Measurements from ENCODE around the gene FMNL2.
A peak's percentile ranks its signal among the peaks of the same experiment; 100 is the strongest.

FMNL2 gene

GRCh38 chr2:152420363-152420762, 85.4 kb downstream of the FMNL2 start:
- Histone ChIP-seq H3K4me3 (ENCODE audit: low read length) (no peak overlapping the region), H3K4me1 (ENCODE audit: control insufficient read depth, insufficient read depth, low read length) (peaks cover 38% of the 10 kb centered on the region), H3K9me3 (replicated peaks; ENCODE audit: low read length) (no peaks in the 10 kb centered on the region), H3K9ac (ENCODE audit: low read depth, low read length) (no peak overlapping the region), H3K4me2 (ENCODE audit: low read length) (no peak overlapping the region), H3K27me3 (ENCODE audit: control insufficient read depth, insufficient read depth, low read length) (no peaks in the 10 kb centered on the region), H3K36me3 (ENCODE audit: insufficient read depth, low read length) (no peaks in the 10 kb centered on the region)

- Histone ChIP-seq H3K36me3 (ENCODE audit: insufficient read depth, low read length) (no peaks in the 10 kb centered on the region), H3K4me1 (ENCODE audit: control insufficient read depth, insufficient read depth, low read length) (peaks cover 32% of the 10 kb centered on the region), H3K4me3 (ENCODE audit: low read length) (no peak overlapping the region), H3K9ac (ENCODE audit: low read depth, low read length) (no peak overlapping the region), H3K9me3 (replicated peaks; ENCODE audit: low read length) (no peaks in the 10 kb centered on the region), H3K27me3 (ENCODE audit: control insufficient read depth, insufficient read depth, low read length) (no peaks in the 10 kb centered on the region), H3K4me2 (ENCODE audit: low read length) (peak overlapping the region; percentile 25)
Observed at GRCh38 chr2:152420936-152421335, 86.0 kb downstream of the FMNL2 start.

GRCh38 chr2:152421521-152422370, 86.8 kb downstream of the FMNL2 start:
- peak overlapping the region; percentile 51 for H3K9ac ChIP-seq (ENCODE audit: low read depth, low read length)
- no peaks in the 10 kb centered on the region for H3K36me3 ChIP-seq (ENCODE audit: insufficient read depth, low read length)

GRCh38 chr2:152423684-152424083, 88.7 kb downstream of the FMNL2 start:
- no peak overlapping the region for H3K4me2 ChIP-seq (ENCODE audit: low read length)
- no peaks in the 10 kb centered on the region for H3K9me3 ChIP-seq (replicated peaks; ENCODE audit: low read length)
- no peak overlapping the region for H3K4me3 ChIP-seq (ENCODE audit: low read length)
- no peaks in the 10 kb centered on the region for H3K36me3 ChIP-seq (ENCODE audit: insufficient read depth, low read length)
- no peak overlapping the region for H3K9ac ChIP-seq (ENCODE audit: low read depth, low read length)
- peaks cover 24% of the 10 kb centered on the region for H3K4me1 ChIP-seq (ENCODE audit: control insufficient read depth, insufficient read depth, low read length)
- H3K27me3 ChIP-seq (ENCODE audit: control insufficient read depth, insufficient read depth, low read length): no peaks in the 10 kb centered on the region

More at GRCh38 chr2:152421521-152422370, 86.8 kb downstream of the FMNL2 start:
- no peak overlapping the region for H3K4me3 ChIP-seq (ENCODE audit: low read length)
- H3K27me3 ChIP-seq (ENCODE audit: control insufficient read depth, insufficient read depth, low read length): no peaks in the 10 kb centered on the region
- peaks cover 28% of the 10 kb centered on the region for H3K4me1 ChIP-seq (ENCODE audit: control insufficient read depth, insufficient read depth, low read length)
- no peaks in the 10 kb centered on the region for H3K9me3 ChIP-seq (replicated peaks; ENCODE audit: low read length)
- H3K4me2 ChIP-seq (ENCODE audit: low read length): peak overlapping the region; percentile 36

GRCh38 chr2:152425765-152426727, 91.1 kb downstream of the FMNL2 start:
- no peak overlapping the region for H3K9ac ChIP-seq (ENCODE audit: low read depth, low read length)
- H3K4me1 ChIP-seq (ENCODE audit: control insufficient read depth, insufficient read depth, low read length): peaks cover 14% of the 10 kb centered on the region
- no peak overlapping the region for H3K4me2 ChIP-seq (ENCODE audit: low read length)
- no peak overlapping the region for H3K4me3 ChIP-seq (ENCODE audit: low read length)
- no peaks in the 10 kb centered on the region for H3K9me3 ChIP-seq (replicated peaks; ENCODE audit: low read length)
- H3K36me3 ChIP-seq (ENCODE audit: insufficient read depth, low read length): no peaks in the 10 kb centered on the region
- no peaks in the 10 kb centered on the region for H3K27me3 ChIP-seq (ENCODE audit: control insufficient read depth, insufficient read depth, low read length)

- Histone ChIP-seq H3K9me3 (replicated peaks; ENCODE audit: low read length) (no peaks in the 10 kb centered on the region), H3K4me3 (ENCODE audit: low read length) (no peak overlapping the region), H3K27me3 (ENCODE audit: control insufficient read depth, insufficient read depth, low read length) (no peaks in the 10 kb centered on the region), H3K4me1 (ENCODE audit: control insufficient read depth, insufficient read depth, low read length) (peaks cover 13% of the 10 kb centered on the region), H3K4me2 (ENCODE audit: low read length) (no peak overlapping the region), H3K36me3 (ENCODE audit: insufficient read depth, low read length) (no peaks in the 10 kb centered on the region), H3K9ac (ENCODE audit: low read depth, low read length) (no peak overlapping the region)
Observed at GRCh38 chr2:152426801-152427200, 91.8 kb downstream of the FMNL2 start.

- Histone ChIP-seq H3K27me3 (ENCODE audit: control insufficient read depth, insufficient read depth, low read length) (no peaks in the 10 kb centered on the region), H3K9ac (ENCODE audit: low read depth, low read length) (no peak overlapping the region), H3K4me2 (ENCODE audit: low read length) (no peak overlapping the region), H3K9me3 (replicated peaks; ENCODE audit: low read length) (no peaks in the 10 kb centered on the region), H3K4me3 (ENCODE audit: low read length) (no peak overlapping the region), H3K4me1 (ENCODE audit: control insufficient read depth, insufficient read depth, low read length) (peaks cover 15% of the 10 kb centered on the region), H3K36me3 (ENCODE audit: insufficient read depth, low read length) (no peaks in the 10 kb centered on the region)
Observed at GRCh38 chr2:152427902-152428301, 92.9 kb downstream of the FMNL2 start.

- Histone ChIP-seq H3K9ac (ENCODE audit: low read depth, low read length) (no peak overlapping the region), H3K4me3 (ENCODE audit: low read length) (no peak overlapping the region), H3K36me3 (ENCODE audit: insufficient read depth, low read length) (no peaks in the 10 kb centered on the region), H3K4me1 (ENCODE audit: control insufficient read depth, insufficient read depth, low read length) (peaks cover 15% of the 10 kb centered on the region), H3K27me3 (ENCODE audit: control insufficient read depth, insufficient read depth, low read length) (no peaks in the 10 kb centered on the region), H3K9me3 (replicated peaks; ENCODE audit: low read length) (no peaks in the 10 kb centered on the region), H3K4me2 (ENCODE audit: low read length) (no peak overlapping the region)
Observed at GRCh38 chr2:152428800-152429582, 94.0 kb downstream of the FMNL2 start.

- H3K4me1 ChIP-seq (ENCODE audit: control insufficient read depth, insufficient read depth, low read length): peaks cover 15% of the 10 kb centered on the region
- H3K36me3 ChIP-seq (ENCODE audit: insufficient read depth, low read length): no peaks in the 10 kb centered on the region
- no peaks in the 10 kb centered on the region for H3K9me3 ChIP-seq (replicated peaks; ENCODE audit: low read length)
- no peak overlapping the region for H3K4me3 ChIP-seq (ENCODE audit: low read length)
- H3K9ac ChIP-seq (ENCODE audit: low read depth, low read length): no peak overlapping the region
- H3K4me2 ChIP-seq (ENCODE audit: low read length): no peak overlapping the region
- H3K27me3 ChIP-seq (ENCODE audit: control insufficient read depth, insufficient read depth, low read length): no peaks in the 10 kb centered on the region
Observed at GRCh38 chr2:152430876-152431275, 95.9 kb downstream of the FMNL2 start.

- no peak overlapping the region for H3K9ac ChIP-seq (ENCODE audit: low read depth, low read length)
- H3K27me3 ChIP-seq (ENCODE audit: control insufficient read depth, insufficient read depth, low read length): no peaks in the 10 kb centered on the region
- H3K36me3 ChIP-seq (ENCODE audit: insufficient read depth, low read length): no peaks in the 10 kb centered on the region
- peaks cover 15% of the 10 kb centered on the region for H3K4me1 ChIP-seq (ENCODE audit: control insufficient read depth, insufficient read depth, low read length)
- no peak overlapping the region for H3K4me3 ChIP-seq (ENCODE audit: low read length)
- no peak overlapping the region for H3K4me2 ChIP-seq (ENCODE audit: low read length)
- H3K9me3 ChIP-seq (replicated peaks; ENCODE audit: low read length): no peaks in the 10 kb centered on the region
Observed at GRCh38 chr2:152431370-152432098, 96.6 kb downstream of the FMNL2 start.

Data from skeletal muscle satellite cell (primary cell).